ENCODE data around the gene CCDC106.
A peak's percentile ranks its signal among the peaks of the same experiment; 100 is the strongest.

Gene CCDC106

GRCh38 chr19:55654868-55655647 is 7.0 kb downstream of the CCDC106 start, which contains the start of gene U2AF2:
Gene U2AF2 (plus strand): TSS chr19:55655035. CDS start chr19:55655105, 70 bp downstream.
- peaks cover 19% of the 10 kb centered on the region for H3K36me3 ChIP-seq (ENCODE audit: insufficient read depth, low read length)
- H3K9ac ChIP-seq (ENCODE audit: low read depth, low read length) = peak within 1 kb of the TSS; percentile 100
- peak within 1 kb of the TSS; percentile 100 for H3K27ac ChIP-seq (ENCODE audit: low read depth, low read length)
- no peaks in the 10 kb centered on the region for H3K27me3 ChIP-seq (ENCODE audit: insufficient read depth, low read length)
- WGBS = under 1% methylated on average over 86 of the region's 95 CpGs
- H3K9me3 ChIP-seq (ENCODE audit: insufficient read depth, low read depth, low read length) = no peaks in the 10 kb centered on the region
- H3K4me3 ChIP-seq (ENCODE audit: low read length) = peak within 1 kb of the TSS; percentile 78
- H3K4me1 ChIP-seq (ENCODE audit: insufficient read depth, low read length) = peaks cover 23% of the 10 kb centered on the region; the same call in 1 of the 2 replicates

GRCh38 chr19:55655648-55656040 is 7.6 kb downstream of the CCDC106 start:
- H3K36me3 ChIP-seq (ENCODE audit: insufficient read depth, low read length) = peaks cover 23% of the 10 kb centered on the region
- peak overlapping the region; percentile 78 for H3K4me3 ChIP-seq (ENCODE audit: low read length)
- H3K9me3 ChIP-seq (ENCODE audit: insufficient read depth, low read depth, low read length) = no peaks in the 10 kb centered on the region
- H3K4me1 ChIP-seq (ENCODE audit: insufficient read depth, low read length) = peaks cover 23% of the 10 kb centered on the region; the same call in 1 of the 2 replicates
- peak overlapping the region; percentile 100 for H3K27ac ChIP-seq (ENCODE audit: low read depth, low read length)
- peak overlapping the region; percentile 100 for H3K9ac ChIP-seq (ENCODE audit: low read depth, low read length)
- under 1% methylated on average over 19 of the region's 19 CpGs for WGBS
- H3K27me3 ChIP-seq (ENCODE audit: insufficient read depth, low read length) = no peaks in the 10 kb centered on the region

- H3K36me3 ChIP-seq (ENCODE audit: insufficient read depth, low read length) = peaks cover 32% of the 10 kb centered on the region
- H3K27ac ChIP-seq (ENCODE audit: low read depth, low read length) = no peak overlapping the region
- H3K9me3 ChIP-seq (ENCODE audit: insufficient read depth, low read depth, low read length) = no peaks in the 10 kb centered on the region
- 69% methylated on average over 7 of the region's 7 CpGs for WGBS
- H3K9ac ChIP-seq (ENCODE audit: low read depth, low read length) = peak overlapping the region; percentile 100
- peaks cover 23% of the 10 kb centered on the region; the same call in 1 of the 2 replicates for H3K4me1 ChIP-seq (ENCODE audit: insufficient read depth, low read length)
- H3K27me3 ChIP-seq (ENCODE audit: insufficient read depth, low read length) = no peaks in the 10 kb centered on the region
- H3K4me3 ChIP-seq (ENCODE audit: low read length) = peak overlapping the region; percentile 78
These were observed 8.5 kb downstream of the CCDC106 start for GRCh38 chr19:55656552-55656951.

- 71% methylated on average over 18 of the region's 18 CpGs for WGBS
These were observed 9.2 kb downstream of the CCDC106 start for GRCh38 chr19:55656988-55657747.

GRCh38 chr19:55658846-55659459 is 10.9 kb downstream of the CCDC106 start:
- H3K9ac ChIP-seq (ENCODE audit: low read depth, low read length) = no peak overlapping the region; the same call in 1 of the 2 replicates
- H3K36me3 ChIP-seq (ENCODE audit: insufficient read depth, low read length) = peaks cover 55% of the 10 kb centered on the region
- H3K4me3 ChIP-seq (ENCODE audit: low read length) = no peak overlapping the region

More at GRCh38 chr19:55656988-55657747, 9.2 kb downstream of the CCDC106 start:
- peaks cover 23% of the 10 kb centered on the region; the same call in 1 of the 2 replicates for H3K4me1 ChIP-seq (ENCODE audit: insufficient read depth, low read length)
- H3K27me3 ChIP-seq (ENCODE audit: insufficient read depth, low read length) = no peaks in the 10 kb centered on the region
- peak overlapping the region; percentile 100 for H3K9ac ChIP-seq (ENCODE audit: low read depth, low read length)
- peak overlapping the region; percentile 78 for H3K4me3 ChIP-seq (ENCODE audit: low read length)
- H3K36me3 ChIP-seq (ENCODE audit: insufficient read depth, low read length) = peaks cover 38% of the 10 kb centered on the region
- no peaks in the 10 kb centered on the region for H3K9me3 ChIP-seq (ENCODE audit: insufficient read depth, low read depth, low read length)
- H3K27ac ChIP-seq (ENCODE audit: low read depth, low read length) = no peak overlapping the region

GRCh38 chr19:55659822-55660221 is 11.8 kb downstream of the CCDC106 start:
- Histone ChIP-seq H3K4me3 (ENCODE audit: low read length) (no peak overlapping the region), H3K27ac (ENCODE audit: low read depth, low read length) (no peak overlapping the region), H3K9me3 (ENCODE audit: insufficient read depth, low read depth, low read length) (no peaks in the 10 kb centered on the region), H3K27me3 (ENCODE audit: insufficient read depth, low read length) (no peaks in the 10 kb centered on the region), H3K9ac (ENCODE audit: low read depth, low read length) (no peak overlapping the region), H3K36me3 (ENCODE audit: insufficient read depth, low read length) (peaks cover 63% of the 10 kb centered on the region), H3K4me1 (ENCODE audit: insufficient read depth, low read length) (peaks cover 23% of the 10 kb centered on the region; the same call in 1 of the 2 replicates)
- WGBS = 94% methylated on average over 7 of the region's 9 CpGs

More at GRCh38 chr19:55658846-55659459, 10.9 kb downstream of the CCDC106 start:
- no peak overlapping the region for H3K27ac ChIP-seq (ENCODE audit: low read depth, low read length)
- 96% methylated on average over 37 of the region's 37 CpGs for WGBS
- no peaks in the 10 kb centered on the region for H3K27me3 ChIP-seq (ENCODE audit: insufficient read depth, low read length)
- H3K9me3 ChIP-seq (ENCODE audit: insufficient read depth, low read depth, low read length) = no peaks in the 10 kb centered on the region
- H3K4me1 ChIP-seq (ENCODE audit: insufficient read depth, low read length) = peaks cover 23% of the 10 kb centered on the region; the same call in 1 of the 2 replicates

- no peak overlapping the region for H3K9ac ChIP-seq (ENCODE audit: low read depth, low read length)
- no peak overlapping the region for H3K27ac ChIP-seq (ENCODE audit: low read depth, low read length)
- WGBS = 98% methylated on average over 12 of the region's 12 CpGs
- no peak overlapping the region for H3K4me3 ChIP-seq (ENCODE audit: low read length)
- peaks cover 23% of the 10 kb centered on the region; the same call in 1 of the 2 replicates for H3K4me1 ChIP-seq (ENCODE audit: insufficient read depth, low read length)
- no peaks in the 10 kb centered on the region for H3K9me3 ChIP-seq (ENCODE audit: insufficient read depth, low read depth, low read length)
- peaks cover 68% of the 10 kb centered on the region for H3K36me3 ChIP-seq (ENCODE audit: insufficient read depth, low read length)
- no peaks in the 10 kb centered on the region for H3K27me3 ChIP-seq (ENCODE audit: insufficient read depth, low read length)
These were observed 12.4 kb downstream of the CCDC106 start for GRCh38 chr19:55660404-55660803.

- WGBS = 95% methylated on average over 16 of the region's 16 CpGs
- Histone ChIP-seq H3K9me3 (ENCODE audit: insufficient read depth, low read depth, low read length) (no peaks in the 10 kb centered on the region), H3K27me3 (ENCODE audit: insufficient read depth, low read length) (no peaks in the 10 kb centered on the region), H3K4me3 (ENCODE audit: low read length) (no peak overlapping the region), H3K9ac (ENCODE audit: low read depth, low read length) (no peak overlapping the region), H3K4me1 (ENCODE audit: insufficient read depth, low read length) (peaks cover 23% of the 10 kb centered on the region; the same call in 1 of the 2 replicates), H3K36me3 (ENCODE audit: insufficient read depth, low read length) (peaks cover 74% of the 10 kb centered on the region), H3K27ac (ENCODE audit: low read depth, low read length) (no peak overlapping the region)
These were observed 13.0 kb downstream of the CCDC106 start for GRCh38 chr19:55660991-55661390.

- peaks cover 16% of the 10 kb centered on the region; the same call in 1 of the 2 replicates for H3K4me1 ChIP-seq (ENCODE audit: insufficient read depth, low read length)
- WGBS = 90% methylated on average over 7 of the region's 7 CpGs
- H3K4me3 ChIP-seq (ENCODE audit: low read length) = no peak overlapping the region
- no peaks in the 10 kb centered on the region for H3K9me3 ChIP-seq (ENCODE audit: insufficient read depth, low read depth, low read length)
- no peak overlapping the region for H3K9ac ChIP-seq (ENCODE audit: low read depth, low read length)
- H3K27me3 ChIP-seq (ENCODE audit: insufficient read depth, low read length) = no peaks in the 10 kb centered on the region
- H3K36me3 ChIP-seq (ENCODE audit: insufficient read depth, low read length) = peaks cover 82% of the 10 kb centered on the region
- H3K27ac ChIP-seq (ENCODE audit: low read depth, low read length) = no peak overlapping the region
These were observed 13.8 kb downstream of the CCDC106 start for GRCh38 chr19:55661826-55662225.

- Histone ChIP-seq H3K27ac (ENCODE audit: low read depth, low read length) (no peak overlapping the region), H3K36me3 (ENCODE audit: insufficient read depth, low read length) (peaks cover 94% of the 10 kb centered on the region), H3K4me1 (ENCODE audit: insufficient read depth, low read length) (no peaks in the 10 kb centered on the region), H3K27me3 (ENCODE audit: insufficient read depth, low read length) (no peaks in the 10 kb centered on the region), H3K4me3 (ENCODE audit: low read length) (no peak overlapping the region), H3K9me3 (ENCODE audit: insufficient read depth, low read depth, low read length) (no peaks in the 10 kb centered on the region), H3K9ac (ENCODE audit: low read depth, low read length) (no peak overlapping the region)
- 91% methylated on average over 20 of the region's 20 CpGs for WGBS
These were observed 16.0 kb downstream of the CCDC106 start for GRCh38 chr19:55663846-55664536.
